GDM1 (cell line): ENCODE results near the gene RNF222.
A peak's percentile ranks its signal among the peaks of the same experiment; 100 is the strongest.
"Not testable (repeated sequence)": the region's sequence is repeated elsewhere in the genome, so short reads cannot be mapped to it uniquely, and the experiment has no call there.

Experiments
- DNase-seq: peaks from one replicate; lab custom pipeline; 2025; lab: John Stamatoyannopoulos, UW

The RNF222 gene

DNA sequence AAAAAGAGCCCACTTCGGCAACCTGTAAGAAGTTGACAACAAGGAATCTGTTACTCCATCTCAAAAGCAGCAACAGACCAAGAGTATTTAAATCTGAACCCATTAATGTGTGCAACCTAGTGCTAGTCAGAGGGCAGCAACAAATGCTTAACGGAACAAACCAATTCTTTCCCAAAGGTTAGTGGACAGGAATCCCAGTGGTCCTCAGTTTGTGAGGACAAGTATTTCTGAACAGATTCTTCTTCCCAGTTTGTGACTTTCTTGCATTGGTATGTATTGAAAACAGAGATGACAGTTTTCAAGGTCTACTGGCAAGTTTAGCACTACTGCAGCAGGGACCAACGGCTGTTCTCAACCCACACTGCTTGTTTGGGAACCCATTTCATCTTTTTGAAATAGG is 17.6 kb downstream of the RNF222 start:
- no peak for DNase-seq

DNA sequence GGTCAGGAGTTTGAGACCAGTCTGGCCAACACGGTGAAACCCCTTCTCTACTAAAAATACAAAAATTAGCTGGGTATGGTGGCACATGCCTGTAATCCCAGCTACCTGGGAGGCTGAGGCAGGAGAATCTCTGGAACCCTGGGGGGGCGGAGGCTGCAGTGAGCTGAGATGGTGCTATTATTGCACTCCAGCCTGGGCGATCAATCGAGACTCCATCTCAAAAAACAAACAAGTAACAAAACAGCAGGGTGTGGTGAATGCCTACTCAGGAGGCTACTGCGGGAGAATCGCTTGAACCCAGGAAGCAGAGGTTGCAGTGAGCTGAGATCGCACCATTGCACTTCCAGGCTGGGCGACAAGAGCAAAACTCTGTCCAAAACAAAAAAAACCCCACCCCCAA is 19.5 kb downstream of the RNF222 start:
- not testable (repeated sequence) for DNase-seq

DNA sequence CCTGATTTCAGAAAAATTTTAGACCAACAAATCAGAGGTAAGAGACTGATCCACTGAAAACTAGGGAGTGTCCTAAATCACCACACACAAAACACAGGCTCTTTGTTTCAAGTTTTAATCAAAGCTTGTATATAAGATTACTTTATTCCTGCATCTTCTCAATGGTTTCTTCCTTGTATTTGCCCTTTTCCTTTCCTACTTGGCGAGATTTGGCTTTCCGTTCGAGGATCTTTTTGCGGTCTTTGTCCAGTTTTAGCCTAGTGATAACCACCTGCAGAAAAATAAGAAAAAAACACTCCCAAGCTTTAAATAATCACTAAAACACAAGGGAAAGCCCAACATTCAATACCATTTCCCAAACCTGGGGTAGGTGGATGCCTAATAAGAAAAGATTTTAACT is 20.2 kb downstream of the RNF222 start:
- no peak for DNase-seq

DNA sequence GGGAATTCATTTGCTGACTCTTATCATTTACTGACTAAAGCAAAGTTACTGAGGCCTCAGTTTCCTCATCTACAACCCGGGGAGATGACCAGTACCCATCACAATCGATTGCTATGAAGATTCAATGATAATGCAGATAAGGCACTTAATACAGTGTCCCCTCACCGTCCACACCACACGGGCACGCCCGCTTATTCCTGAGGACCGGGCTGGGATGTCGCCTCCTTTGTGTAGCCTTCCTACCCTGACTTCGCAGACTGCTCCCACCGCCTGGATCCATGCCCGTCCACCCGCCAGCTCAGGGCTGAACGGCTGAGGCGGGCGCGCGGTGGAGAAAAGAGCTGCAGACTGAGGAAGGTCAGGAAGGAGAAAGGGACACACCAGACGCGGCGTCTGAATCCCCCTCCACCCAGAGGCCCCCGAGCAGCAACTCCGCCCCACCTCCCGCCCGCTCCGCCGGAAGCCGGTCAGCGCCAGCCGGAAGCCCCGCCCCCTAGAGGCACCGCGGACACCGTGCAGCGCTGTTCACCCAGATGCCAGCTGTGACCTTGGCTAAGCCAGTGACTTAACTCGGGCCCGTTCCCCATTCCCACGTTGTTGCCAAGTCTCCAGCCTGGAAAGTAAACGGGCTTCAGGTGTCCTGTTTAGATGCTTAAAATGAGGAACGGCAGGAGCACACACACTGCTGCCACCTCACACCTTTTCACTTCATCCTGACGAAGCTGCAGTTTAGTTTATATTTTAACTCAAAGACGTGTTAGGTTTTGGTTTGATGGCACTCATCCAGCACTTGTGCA is 21.2 kb downstream of the RNF222 start, which contains the start of gene KRABD2:
Gene KRABD2, minus strand, starts transcription at position 434 of the 797 bp plus-strand sequence.
- peak; percentile 84 for DNase-seq

GRCh38 chr17:8375738-8376259 is 21.8 kb downstream of the RNF222 start:
- DNase-seq: no peak

- not testable (repeated sequence) for DNase-seq
Observed at GRCh38 chr17:8373856-8374255, 23.8 kb downstream of the RNF222 start.

DNA sequence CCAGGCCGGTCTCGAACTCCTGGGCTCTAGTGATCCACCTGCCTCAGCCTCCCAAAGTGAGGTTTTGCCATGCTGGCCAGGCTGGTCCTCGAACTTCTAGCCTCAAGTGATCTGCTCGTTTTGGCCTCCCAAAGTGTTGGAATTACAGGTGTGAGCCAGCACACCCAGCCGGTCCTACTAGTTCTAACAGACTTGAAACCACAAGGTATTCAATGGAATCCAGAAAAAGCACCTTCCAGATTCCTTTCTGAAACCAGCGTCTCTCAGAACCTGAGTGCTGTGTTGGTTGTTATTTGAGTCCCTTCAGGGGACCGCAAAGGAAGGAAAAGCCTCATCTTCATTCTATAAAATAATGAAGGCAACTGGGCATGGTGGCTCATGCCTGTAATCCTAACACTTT is 25.2 kb downstream of the RNF222 start:
- DNase-seq: no peak

DNA sequence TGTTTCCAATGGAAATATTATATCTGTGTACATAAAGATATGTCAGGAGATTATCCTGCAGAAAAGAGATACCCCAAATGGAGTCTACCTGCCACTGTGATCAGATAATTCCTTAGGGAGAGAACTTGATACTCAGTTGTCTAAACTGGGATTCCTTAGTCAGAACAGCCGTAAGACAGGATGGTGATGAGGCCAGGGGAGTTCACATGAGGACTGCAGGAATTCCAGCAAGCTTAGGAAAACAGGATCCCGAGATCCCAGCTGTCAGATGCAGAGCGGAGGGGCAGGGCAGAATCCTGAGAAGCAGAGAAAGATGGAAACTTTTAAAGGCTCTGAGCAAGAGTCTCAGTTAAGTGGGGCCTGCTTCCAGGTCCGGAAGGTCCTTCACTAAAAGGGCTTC is 25.8 kb downstream of the RNF222 start:
- DNase-seq: no peak

DNA sequence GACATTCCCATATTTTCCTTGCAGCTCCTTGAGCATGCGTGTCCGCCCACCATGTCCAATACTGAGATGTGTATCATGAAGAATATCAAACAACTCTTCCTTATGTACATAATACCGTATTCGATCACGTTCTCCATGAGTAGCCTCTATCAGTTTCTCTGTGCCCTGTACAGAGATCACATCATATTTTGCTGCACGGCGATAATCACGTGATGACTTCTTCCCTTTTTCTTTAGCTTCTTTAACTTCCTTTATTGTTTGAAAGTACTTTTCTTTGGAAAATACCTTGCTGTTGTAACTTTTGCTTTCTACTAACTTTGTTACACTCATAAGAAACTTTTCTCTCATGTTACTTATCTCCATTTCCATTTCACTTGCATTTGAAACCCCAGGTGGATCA is 27.7 kb downstream of the RNF222 start:
- no peak for DNase-seq

- no peak for DNase-seq
Observed at GRCh38 chr17:8368193-8368592, 29.4 kb downstream of the RNF222 start.

DNA sequence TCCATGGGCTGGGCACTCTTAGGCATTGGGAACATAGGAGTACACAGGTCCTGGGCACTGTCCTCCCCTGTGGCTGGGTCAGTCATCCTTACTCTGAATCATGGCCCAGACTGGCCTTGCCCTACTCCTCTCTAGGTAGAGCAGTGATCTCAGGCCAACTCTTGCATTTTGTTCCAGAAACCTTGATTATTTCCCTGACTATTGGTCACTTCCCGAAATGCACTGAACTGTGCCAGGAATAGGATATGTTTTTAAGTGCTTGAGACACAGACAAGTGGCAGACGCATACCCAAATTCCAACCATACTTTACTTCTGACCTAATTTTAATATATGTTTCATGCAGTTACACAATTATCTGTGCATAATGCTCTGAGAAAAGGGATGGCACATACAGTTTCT is 31.4 kb downstream of the RNF222 start:
- DNase-seq: no peak

- no peak for DNase-seq
Observed at GRCh38 chr17:8365143-8365542, 32.5 kb downstream of the RNF222 start.

- no peak for DNase-seq
Observed at GRCh38 chr17:8362651-8363332, 34.8 kb downstream of the RNF222 start.

GRCh38 chr17:8360751-8361150 is 36.9 kb downstream of the RNF222 start:
- DNase-seq: no peak

GRCh38 chr17:8360260-8360659 is 37.4 kb downstream of the RNF222 start:
- DNase-seq: no peak

- no peak for DNase-seq
Observed at GRCh38 chr17:8359769-8360168, 37.9 kb downstream of the RNF222 start.

DNA sequence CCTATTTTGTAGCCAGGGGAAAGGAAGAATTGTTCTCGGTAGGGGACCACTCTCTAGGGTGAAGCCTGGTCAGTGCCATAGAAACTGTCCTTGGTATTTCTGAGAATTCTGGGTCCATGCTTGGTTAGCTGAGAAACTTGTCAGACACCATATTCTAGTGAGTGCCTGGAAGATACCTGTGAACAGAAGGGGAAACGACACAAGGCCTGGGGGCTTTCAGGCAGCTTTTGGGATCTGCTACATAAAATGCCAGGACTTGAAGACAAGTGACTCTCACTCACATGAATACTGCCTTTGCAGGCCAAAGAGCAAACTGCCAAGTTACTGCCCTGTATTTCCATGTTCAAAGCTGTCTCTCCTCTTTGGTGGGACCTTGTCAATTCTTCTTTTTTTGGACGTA is 39.7 kb downstream of the RNF222 start:
- no peak for DNase-seq

GRCh38 chr17:8354236-8354635 is 43.4 kb downstream of the RNF222 start:
- DNase-seq: no peak

DNA sequence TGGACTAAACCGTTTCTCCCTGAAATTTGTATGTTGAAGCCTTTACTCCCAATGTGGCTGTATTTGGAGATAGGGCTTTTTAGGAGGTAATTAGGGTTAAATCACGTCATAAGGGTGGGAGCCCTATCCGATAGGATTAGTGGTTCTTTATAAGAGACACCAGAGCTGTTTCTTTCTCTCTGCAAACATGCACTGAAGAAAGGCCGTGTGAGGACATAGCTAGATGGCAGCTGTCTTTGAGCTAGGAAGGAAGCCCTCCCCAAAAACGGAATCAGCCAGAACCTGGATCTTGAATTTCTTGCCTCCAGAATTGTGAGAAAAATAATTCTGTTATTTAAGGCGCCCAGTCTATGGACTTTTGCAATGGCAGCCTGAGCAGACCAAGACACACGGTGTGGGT is 43.9 kb downstream of the RNF222 start:
- no peak for DNase-seq

DNA sequence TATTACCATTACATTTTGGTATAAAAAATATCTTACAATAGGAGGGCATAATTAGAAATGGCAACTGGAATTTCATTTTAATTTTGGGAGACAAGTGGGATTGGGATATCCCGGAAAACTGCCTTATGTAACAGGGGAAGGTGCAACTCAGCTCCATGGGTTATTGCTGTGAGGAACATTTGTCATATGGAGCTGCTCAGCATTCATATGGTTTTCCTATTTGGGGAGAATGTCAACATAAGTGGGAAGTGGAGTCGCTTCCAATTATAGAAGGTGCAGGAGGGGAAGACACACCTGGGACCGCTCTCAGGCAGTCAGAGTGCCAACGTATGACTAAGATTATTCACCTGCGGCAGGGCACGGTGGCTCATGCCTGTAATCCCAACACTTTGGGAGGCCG is 47.3 kb downstream of the RNF222 start:
- DNase-seq: no peak

DNA sequence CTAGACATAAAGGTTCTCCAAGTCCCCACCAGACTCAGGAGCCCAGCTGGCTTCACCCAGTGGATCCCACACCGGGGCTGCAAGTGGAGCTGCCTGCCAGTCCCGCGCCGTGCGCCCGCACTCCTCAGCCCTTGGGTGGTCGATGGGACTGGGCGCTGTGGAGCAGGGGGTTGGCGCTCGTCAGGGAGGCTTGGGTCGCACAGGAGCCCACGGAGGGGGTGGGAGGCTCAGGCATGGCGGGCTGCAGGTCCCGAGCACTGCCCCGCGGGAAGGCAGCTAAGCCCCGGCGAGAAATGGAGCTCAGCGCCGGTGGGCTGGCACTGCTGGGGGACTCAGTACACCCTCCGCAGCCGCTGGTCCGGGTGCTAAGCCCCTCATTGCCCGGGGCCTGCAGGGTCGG is 50.6 kb downstream of the RNF222 start:
- DNase-seq: not testable (repeated sequence)

- DNase-seq: no peak
Observed at GRCh38 chr17:8345951-8346665, 51.5 kb downstream of the RNF222 start.
